MM.1S (cell line): Measurements from ENCODE around the gene KIF16B.

ENCODE experiments used
- CTCF ChIP-seq: fragments of 300-600 bp; sonication (generic); IDR thresholded peaks from 2 replicates; pipeline ENCODE4 v1.5.1; 2016; ENCODE audit warnings: antibody characterized with exemption, low read length, mixed read lengths
- EZH2 ChIP-seq: fragments of 300-600 bp; sonication (generic); optimal IDR thresholded peaks from 2 replicates; pipeline ENCODE3; 2017; ENCODE audit warnings: low read depth, mild to moderate bottlenecking, antibody characterized with exemption, low read length, mixed read lengths
- EZH2phosphoT487 ChIP-seq: fragments of 300-600 bp; sonication (generic); IDR thresholded peaks from 2 replicates; pipeline ENCODE4 v1.6.1; 2018; ENCODE audit warnings: antibody characterized with exemption, low read length

GRCh38 chr20:16363506-16364319, 209.5 kb downstream of the KIF16B start:
- TF ChIP-seq CTCF (no peak), EZH2phosphoT487 (no peak), EZH2 (no peak)
